Muscle layer of colon (tissue), 2 donors: Measurements from ENCODE around the gene MTA2.

Experiments used
- H3K27ac ChIP-seq: one replicate; pipeline ENCODE4 v1.7.0; 2013; ENCODE audit warnings: low read depth, mild to moderate bottlenecking, low read length, moderate library complexity
- H3K27me3 ChIP-seq, 2 donors: one replicate each; pipeline ENCODE4 v1.7.0; 2013; ENCODE audit warnings: low read length in 2 of 2, mild to moderate bottlenecking in 2 of 2; ENCODE audit not compliant: insufficient read depth in 2 of 2, control insufficient read depth in 1 of 2
- H3K36me3 ChIP-seq: one replicate; pipeline ENCODE4 v1.7.0; 2013; ENCODE audit warnings: mild to moderate bottlenecking, low read length; ENCODE audit not compliant: insufficient read depth
- H3K4me1 ChIP-seq: one replicate; pipeline ENCODE4 v1.7.0; 2013; ENCODE audit warnings: mild to moderate bottlenecking, low read length; ENCODE audit not compliant: insufficient read depth
- H3K4me3 ChIP-seq, 2 donors: one replicate each; pipeline ENCODE4 v1.7.0; 2013; ENCODE audit warnings: low read length in 2 of 2, low read depth in 1 of 2, mild to moderate bottlenecking in 1 of 2, moderate library complexity in 1 of 2
- H3K9ac ChIP-seq: one replicate; pipeline ENCODE4 v1.7.0; 2013; ENCODE audit warnings: low read length
- H3K9me3 ChIP-seq: one replicate; pipeline ENCODE4 v1.7.0; 2013; ENCODE audit warnings: mild to moderate bottlenecking, low read length
- donor health status: abdominal sarcoma.
- donor health status: Adenocarcinoma of cecum.

The MTA2 gene

GRCh38 chr11:62602141-62603071 lies 741 bp upstream of the MTA2 start:
- H3K36me3 ChIP-seq: peaks cover 35% of the 10 kb centered on the region
- peak overlapping the region; percentile 93 for H3K27ac ChIP-seq
- H3K27me3 ChIP-seq: no peaks in the 10 kb centered on the region
- H3K4me1 ChIP-seq: peaks cover 31% of the 10 kb centered on the region
- H3K9me3 ChIP-seq: no peaks in the 10 kb centered on the region
- peak overlapping the region; percentile 60 for H3K9ac ChIP-seq
- peak overlapping the region; percentile 59 to 83 for H3K4me3 ChIP-seq

- H3K4me1 ChIP-seq: peaks cover 31% of the 10 kb centered on the region
- H3K9ac ChIP-seq: peak overlapping the region; percentile 88
- peaks cover 40% of the 10 kb centered on the region for H3K36me3 ChIP-seq
- H3K27ac ChIP-seq: peak overlapping the region; percentile 96
- no peaks in the 10 kb centered on the region for H3K9me3 ChIP-seq
- H3K27me3 ChIP-seq: no peaks in the 10 kb centered on the region
- peak overlapping the region; percentile 83 to 93 for H3K4me3 ChIP-seq
Observed at GRCh38 chr11:62601122-62601371, 618 bp downstream of the MTA2 start.

DNA sequence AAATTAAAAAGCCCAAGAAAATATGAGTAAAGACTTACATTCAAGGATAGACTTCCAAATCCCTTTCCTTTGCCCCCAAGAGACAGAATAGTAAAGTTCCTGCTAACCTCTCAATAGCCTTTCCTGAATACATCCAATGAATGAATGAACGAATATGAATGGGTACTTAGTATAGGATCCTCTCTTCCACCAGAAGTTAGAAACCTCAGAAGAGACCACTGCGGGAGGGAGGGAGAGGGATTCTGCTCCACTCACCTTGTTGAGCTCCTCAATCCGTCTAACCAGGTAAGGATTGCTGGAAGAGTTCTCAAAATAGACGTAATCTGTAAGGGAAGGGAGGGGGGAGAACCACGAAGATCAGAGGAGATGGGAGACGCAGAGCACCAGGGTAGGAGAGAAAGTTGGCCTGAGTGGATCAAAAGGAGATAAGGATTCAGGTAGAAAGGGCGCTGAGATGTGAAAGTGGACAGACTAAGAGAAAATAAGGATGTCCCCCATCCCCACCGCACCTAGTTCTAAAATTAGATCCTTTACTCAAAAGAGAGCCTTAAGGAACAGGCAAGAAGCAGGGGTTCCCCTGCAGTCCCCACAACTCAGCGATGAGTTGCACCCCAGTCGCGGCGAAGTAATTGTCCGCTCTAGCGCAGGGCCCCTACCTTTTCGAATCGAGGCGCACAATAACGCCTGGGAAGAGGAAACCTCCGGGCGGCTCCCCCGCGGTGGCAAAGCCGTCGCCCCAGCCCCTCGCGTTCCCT lies 1.1 kb downstream of the MTA2 start:
- peaks cover 44% of the 10 kb centered on the region for H3K36me3 ChIP-seq
- peak overlapping the region; percentile 83 to 93 for H3K4me3 ChIP-seq
- H3K9me3 ChIP-seq: no peaks in the 10 kb centered on the region
- H3K4me1 ChIP-seq: peaks cover 31% of the 10 kb centered on the region
- H3K27me3 ChIP-seq: no peaks in the 10 kb centered on the region
- peak overlapping the region; percentile 96 for H3K27ac ChIP-seq
- peak overlapping the region; percentile 88 for H3K9ac ChIP-seq

DNA sequence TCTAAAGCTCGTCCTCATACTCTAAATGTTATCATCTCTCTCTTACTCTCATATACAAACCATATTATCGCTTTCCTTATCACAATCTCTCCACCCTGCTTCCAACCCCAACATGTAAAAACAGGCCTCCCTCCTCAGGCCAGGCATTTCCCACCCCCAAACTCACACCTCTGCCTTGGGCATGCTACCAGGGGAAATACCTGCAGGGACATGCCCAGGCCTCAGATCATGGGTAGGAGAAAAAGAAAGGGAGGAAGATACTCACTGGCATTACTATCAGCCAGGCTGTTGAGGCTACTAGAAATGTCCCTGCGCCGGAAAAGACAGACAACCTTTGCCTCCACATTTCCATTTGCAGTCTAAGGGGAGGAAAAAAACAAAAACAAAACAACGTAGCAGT lies 1.8 kb downstream of the MTA2 start:
- Histone ChIP-seq H3K4me3 (peak overlapping the region; percentile 18 to 83), H3K36me3 (peaks cover 44% of the 10 kb centered on the region), H3K4me1 (peaks cover 31% of the 10 kb centered on the region), H3K9ac (peak overlapping the region; percentile 88), H3K27me3 (no peaks in the 10 kb centered on the region), H3K9me3 (no peaks in the 10 kb centered on the region), H3K27ac (peak overlapping the region; percentile 64)

- Histone ChIP-seq H3K27me3 (no peaks in the 10 kb centered on the region), H3K36me3 (peaks cover 49% of the 10 kb centered on the region), H3K9ac (no peak overlapping the region), H3K4me3 (no peak overlapping the region), H3K27ac (peak overlapping the region; percentile 64), H3K4me1 (peaks cover 31% of the 10 kb centered on the region), H3K9me3 (no peaks in the 10 kb centered on the region)
Observed at GRCh38 chr11:62599069-62599696, 2.5 kb downstream of the MTA2 start.

DNA sequence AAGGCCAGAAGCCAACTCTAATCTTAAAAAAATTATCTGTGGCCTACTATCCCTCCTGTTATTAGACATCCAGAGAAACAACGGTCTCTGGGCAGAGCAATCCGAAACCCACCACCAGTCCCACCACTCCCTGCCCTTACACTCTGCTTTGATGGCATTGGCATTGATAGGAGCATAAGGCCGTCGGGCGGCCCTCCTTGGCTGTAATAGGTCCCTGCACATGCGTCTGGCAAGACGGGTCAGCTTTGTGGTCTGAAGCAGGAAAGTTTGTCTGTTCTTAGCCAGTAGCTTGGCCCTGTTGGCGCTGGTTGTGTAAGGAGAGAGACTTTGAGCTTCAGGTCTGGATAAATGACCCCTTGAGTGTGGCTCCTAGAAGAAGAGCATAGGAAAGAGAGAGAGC lies 6.5 kb downstream of the MTA2 start:
- no peak overlapping the region for H3K4me3 ChIP-seq
- peaks cover 32% of the 10 kb centered on the region for H3K4me1 ChIP-seq

DNA sequence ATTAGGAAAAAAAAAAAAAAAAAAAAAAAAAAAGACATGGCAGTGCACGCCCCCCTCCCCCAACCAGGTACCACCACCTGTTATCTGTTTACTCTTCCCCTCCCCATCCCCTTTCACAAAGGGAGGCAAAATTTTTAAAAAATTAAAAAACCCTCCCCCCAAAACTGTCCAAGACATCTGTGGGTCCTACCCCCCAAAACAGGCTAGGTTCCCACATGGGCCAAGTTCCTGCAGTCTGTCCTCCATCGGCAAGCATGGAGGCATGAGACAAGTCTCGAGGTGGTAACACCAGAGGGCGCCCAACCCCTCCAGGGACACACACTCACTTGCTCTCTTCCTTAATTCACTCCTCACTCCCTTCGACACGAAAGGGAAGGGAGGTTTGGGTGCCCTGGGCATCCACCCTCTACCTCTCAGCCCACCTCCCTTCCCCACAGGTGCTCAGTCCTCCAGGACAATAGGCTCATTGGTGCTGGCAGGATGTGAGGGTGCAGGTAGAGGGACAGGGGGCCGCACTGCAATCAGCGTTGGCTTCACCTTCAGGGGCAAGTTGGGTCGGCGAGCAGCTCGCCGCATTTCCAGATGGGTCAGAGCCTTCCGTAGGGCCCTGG lies 8.1 kb downstream of the MTA2 start:
- H3K9ac ChIP-seq: no peak overlapping the region
- peaks cover 52% of the 10 kb centered on the region for H3K36me3 ChIP-seq
- no peaks in the 10 kb centered on the region for H3K9me3 ChIP-seq
- H3K27me3 ChIP-seq: no peaks in the 10 kb centered on the region
- H3K4me3 ChIP-seq: no peak overlapping the region
- H3K27ac ChIP-seq: peak overlapping the region; percentile 46
- peaks cover 16% of the 10 kb centered on the region for H3K4me1 ChIP-seq

More for the DNA sequence above, 6.5 kb downstream of the MTA2 start:
- H3K36me3 ChIP-seq: peaks cover 59% of the 10 kb centered on the region
- no peak overlapping the region for H3K27ac ChIP-seq
- H3K9me3 ChIP-seq: no peaks in the 10 kb centered on the region
- no peaks in the 10 kb centered on the region for H3K27me3 ChIP-seq
- H3K9ac ChIP-seq: no peak overlapping the region

- Histone ChIP-seq H3K4me1 (peaks cover 15% of the 10 kb centered on the region), H3K9ac (peak overlapping the region; percentile 85), H3K27ac (peak overlapping the region; percentile 99), H3K9me3 (no peaks in the 10 kb centered on the region), H3K36me3 (peaks cover 49% of the 10 kb centered on the region), H3K27me3 (no peaks in the 10 kb centered on the region), H3K4me3 (no peak overlapping the region)
Observed at GRCh38 chr11:62592989-62593421, 8.7 kb downstream of the MTA2 start.

DNA sequence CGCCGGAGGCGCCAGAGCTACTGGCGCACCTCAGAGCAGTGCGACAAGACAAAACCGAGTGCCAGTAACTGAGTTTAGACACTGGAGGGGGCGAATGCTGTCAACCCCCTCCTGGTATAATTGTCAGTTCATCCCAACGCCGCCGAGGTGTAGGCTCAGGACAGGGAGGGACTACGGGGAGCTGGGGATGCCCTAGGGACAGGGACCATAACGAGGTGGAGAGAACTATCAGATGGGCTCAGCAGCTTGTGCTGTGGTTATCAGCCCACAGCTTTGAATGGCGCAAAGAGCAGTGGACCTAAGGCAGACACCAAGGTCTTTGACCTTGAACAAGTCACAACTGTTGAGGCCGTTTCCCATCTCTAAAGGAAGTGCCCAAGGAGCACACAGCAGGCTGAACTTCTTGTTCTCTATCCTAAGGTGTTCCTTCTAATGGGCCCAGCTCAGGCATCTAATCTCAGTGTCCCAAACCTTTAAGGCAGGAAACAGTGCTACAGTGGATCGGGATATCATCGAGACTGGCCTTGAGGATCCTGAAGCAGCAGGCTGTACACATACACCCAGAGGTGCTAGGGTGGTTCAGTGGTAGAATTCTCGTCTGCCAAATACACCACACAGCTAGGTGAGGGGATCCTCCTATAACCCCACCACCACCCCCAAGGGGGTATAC lies 9.4 kb downstream of the MTA2 start:
- H3K4me1 ChIP-seq: peaks cover 15% of the 10 kb centered on the region
- H3K27me3 ChIP-seq: no peaks in the 10 kb centered on the region
- peaks cover 49% of the 10 kb centered on the region for H3K36me3 ChIP-seq
- H3K9ac ChIP-seq: peak overlapping the region; percentile 85
- H3K27ac ChIP-seq: peak overlapping the region; percentile 99
- peak overlapping the region; percentile 40 to 90 for H3K4me3 ChIP-seq
- H3K9me3 ChIP-seq: no peaks in the 10 kb centered on the region

- Histone ChIP-seq H3K4me1 (peaks cover 15% of the 10 kb centered on the region), H3K9ac (peak within 1 kb of the TSS; percentile 87), H3K36me3 (peaks cover 49% of the 10 kb centered on the region), H3K27ac (peak within 1 kb of the TSS; percentile 99), H3K9me3 (no peaks in the 10 kb centered on the region), H3K27me3 (no peaks in the 10 kb centered on the region), H3K4me3 (peak within 1 kb of the TSS; percentile 78 to 90)
Observed at GRCh38 chr11:62591448-62592145, 10.1 kb downstream of the MTA2 start, which contains the start of gene TUT1. TSS of gene TUT1 (minus strand) at chr11:62591523. CDS start at chr11:62591485, 38 bp downstream.
